ENCODE measurements around the gene DYRK1A. TPM values are rescaled to one million over a fixed set of nuclear protein-coding genes. Genes with fewer than 3 reads are reported as not detected.

DYRK1A gene
- polyA plus RNA-seq, 1 donor (not counting 4 experiments of a cell fraction or from before 2014, with no cell fraction given), result 25.3 TPM

- peak; percentile 63 for DNase-seq (ENCODE audit: low read depth, low spot score)
- Histone ChIP-seq H3K9me3 (ENCODE audit: control insufficient read depth, low read depth, low read length) (peaks cover 5% of the 10 kb centered on the region), H3K9ac (ENCODE audit: control insufficient read depth, extremely low read depth, insufficient read depth, low read length) (peak overlapping the region; percentile 42), H3K36me3 (ENCODE audit: control insufficient read depth in 2 of 2, extremely low read depth in 1 of 2, insufficient read depth in 2 of 2, low read length in 2 of 2) (no peaks in the 10 kb centered on the region), H3K9me1 (ENCODE audit: control insufficient read depth, extremely low read depth, insufficient read depth, low read length) (no peaks in the 10 kb centered on the region), H3K79me2 (ENCODE audit: control insufficient read depth, insufficient read depth, low read length) (no peaks in the 10 kb centered on the region), H3K4me3 (ENCODE audit: control insufficient read depth in 2 of 3, extremely low read depth in 1 of 3, insufficient read depth in 2 of 3, low read depth in 1 of 3, low read length in 3 of 3) (peak overlapping the region in 1 of 3 experiments; percentile 34), H3K4me1 (ENCODE audit: control insufficient read depth, extremely low read depth, insufficient read depth, low read length) (peaks cover 16% of the 10 kb centered on the region), H3K4me2 (ENCODE audit: control insufficient read depth, extremely low read depth, insufficient read depth, low read depth, low read length) (peak overlapping the region; percentile 65), H3K27me3 (ENCODE audit: control insufficient read depth, extremely low read depth, insufficient read depth, low read length) (peaks cover 9% of the 10 kb centered on the region), H3K27ac (ENCODE audit: control insufficient read depth, insufficient read depth, low read length) (peak overlapping the region; percentile 26), H2AFZ (ENCODE audit: control insufficient read depth, low read length) (peak overlapping the region; percentile 63), H4K20me1 (ENCODE audit: control insufficient read depth, extremely low read depth, insufficient read depth, low read length) (no peaks in the 10 kb centered on the region)
- TF ChIP-seq CTCF (optimal IDR thresholded peaks at IDR 0.05 in 1 of 3, IDR thresholded peaks at IDR 0.05 in 1 of 3, conservative IDR thresholded peaks at IDR 0.05 in 1 of 3; ENCODE audit: extremely low read depth in 1 of 3, insufficient read depth in 2 of 3, low read length in 3 of 3) (peak in 2 of 3 experiments; percentile 25 to 34), EZH2 (IDR thresholded peaks at IDR 0.05; ENCODE audit: low read length) (no peak)
- dilution Hi-C loops (cut with MboI; ENCODE audit: extremely low pct_ligation_motif_present, low sequenced_read_pairs), result no loop called here
- FAIRE-seq, result peak; percentile 62
Measured at GRCh38 chr21:37532868-37533780, 166.6 kb downstream of the DYRK1A start.

DNA sequence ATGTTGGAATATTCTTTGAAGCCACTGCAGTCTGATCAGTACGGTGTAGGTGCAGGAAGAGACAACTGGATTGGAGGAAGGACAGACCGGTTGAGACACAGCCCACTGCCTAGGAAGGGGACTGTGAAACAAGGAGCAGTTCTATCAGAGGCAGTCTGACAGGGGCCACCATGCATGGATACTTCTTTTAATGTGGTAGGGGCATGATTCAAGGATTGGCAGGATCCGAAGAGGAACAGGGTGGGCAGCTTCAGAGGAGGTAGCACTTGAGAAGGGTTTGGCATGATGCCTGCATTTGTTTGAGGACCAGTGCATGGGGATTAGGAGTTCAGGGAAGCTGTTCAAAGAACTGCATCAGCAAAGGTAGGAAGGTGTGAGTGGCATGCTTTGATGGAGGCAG lies 167.9 kb downstream of the DYRK1A start:
- no peak for FAIRE-seq
- TF ChIP-seq EZH2 (IDR thresholded peaks at IDR 0.05; ENCODE audit: low read length), result no peak
- TF ChIP-seq CTCF (optimal IDR thresholded peaks at IDR 0.05 in 1 of 3, IDR thresholded peaks at IDR 0.05 in 1 of 3, conservative IDR thresholded peaks at IDR 0.05 in 1 of 3; ENCODE audit: extremely low read depth in 1 of 3, insufficient read depth in 2 of 3, low read length in 3 of 3), result no peak

More for the DNA sequence above, 167.9 kb downstream of the DYRK1A start:
- Histone ChIP-seq H3K27me3 (ENCODE audit: control insufficient read depth, extremely low read depth, insufficient read depth, low read length) (peaks cover 9% of the 10 kb centered on the region), H2AFZ (ENCODE audit: control insufficient read depth, low read length) (no peak overlapping the region), H3K4me1 (ENCODE audit: control insufficient read depth, extremely low read depth, insufficient read depth, low read length) (peaks cover 16% of the 10 kb centered on the region), H3K27ac (ENCODE audit: control insufficient read depth, insufficient read depth, low read length) (no peak overlapping the region), H3K4me3 (ENCODE audit: control insufficient read depth in 2 of 3, extremely low read depth in 1 of 3, insufficient read depth in 2 of 3, low read depth in 1 of 3, low read length in 3 of 3) (no peak overlapping the region), H3K36me3 (ENCODE audit: control insufficient read depth in 2 of 2, extremely low read depth in 1 of 2, insufficient read depth in 2 of 2, low read length in 2 of 2) (no peaks in the 10 kb centered on the region), H3K9me3 (ENCODE audit: control insufficient read depth, low read depth, low read length) (peaks cover 5% of the 10 kb centered on the region), H3K79me2 (ENCODE audit: control insufficient read depth, insufficient read depth, low read length) (no peaks in the 10 kb centered on the region), H3K4me2 (ENCODE audit: control insufficient read depth, extremely low read depth, insufficient read depth, low read depth, low read length) (no peak overlapping the region), H4K20me1 (ENCODE audit: control insufficient read depth, extremely low read depth, insufficient read depth, low read length) (no peaks in the 10 kb centered on the region), H3K9ac (ENCODE audit: control insufficient read depth, extremely low read depth, insufficient read depth, low read length) (no peak overlapping the region), H3K9me1 (ENCODE audit: control insufficient read depth, extremely low read depth, insufficient read depth, low read length) (no peaks in the 10 kb centered on the region)
- dilution Hi-C loops (cut with MboI; ENCODE audit: extremely low pct_ligation_motif_present, low sequenced_read_pairs), result no loop called here
- DNase-seq (ENCODE audit: low read depth, low spot score), result no peak
